ENCODE measurements around the gene ARSG. TPM values are rescaled to one million over a fixed set of nuclear protein-coding genes. Genes with fewer than 3 reads are reported as not detected.

Gene ARSG
- total RNA-seq, 1 experiment from 2014 or later, result 6.1 TPM

DNA sequence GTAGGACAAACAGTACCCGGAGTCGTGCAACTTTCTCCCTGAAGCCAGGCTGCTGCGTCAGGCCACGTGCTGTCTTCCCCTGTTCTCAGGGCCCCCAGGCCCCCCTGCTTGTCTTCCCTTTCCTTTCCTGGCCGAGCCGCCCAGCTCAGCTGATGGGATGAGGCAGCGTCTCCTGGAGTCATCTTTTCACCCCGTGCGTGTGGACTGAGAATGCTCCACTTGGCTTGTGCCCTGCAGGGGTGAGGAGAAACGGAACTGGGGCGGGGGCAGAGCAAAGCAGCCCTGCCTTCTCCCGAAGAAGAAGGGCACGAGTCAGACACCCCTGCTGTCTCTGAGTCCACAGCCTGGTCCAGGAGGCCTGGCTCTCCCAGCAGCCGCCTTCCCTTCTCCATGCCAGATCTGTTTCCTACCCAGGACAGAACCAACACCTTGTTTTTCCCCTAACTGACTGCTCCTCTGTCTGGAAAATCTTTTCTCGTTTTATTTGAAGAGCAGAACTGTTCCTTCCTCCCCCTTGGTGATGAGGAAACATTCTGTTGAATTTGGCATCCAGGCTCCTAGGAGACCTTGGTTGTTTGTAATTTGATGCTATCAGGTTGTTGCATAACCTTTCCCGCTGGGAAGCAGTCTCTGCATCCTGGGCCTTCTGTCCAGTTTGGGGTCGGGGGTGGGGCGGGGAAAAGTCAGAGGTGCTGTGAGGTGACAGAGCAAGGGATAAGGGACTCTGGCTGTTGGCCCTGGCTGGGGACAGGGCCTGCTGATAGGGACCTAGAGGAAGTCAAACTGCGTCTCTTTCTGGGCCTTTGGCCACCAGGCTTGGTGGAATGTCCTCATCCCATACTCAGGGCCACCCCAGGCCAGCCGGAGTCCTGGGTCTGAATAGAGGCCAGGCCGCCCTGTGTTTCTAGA lies 87.2 kb downstream of the ARSG start:
- no peaks in the 10 kb centered on the region for H3K27me3 ChIP-seq (replicated peaks; ENCODE audit: control insufficient read depth, insufficient read depth, low read length)
- intact Hi-C loops (cut with micrococcal nuclease; ENCODE audit: unreplicated experiment), result no loop called here
- no peaks in the 10 kb centered on the region for H3K36me3 Mint-ChIP-seq (ENCODE audit: insufficient read depth, unreplicated experiment)
- H3K4me3 ChIP-seq (ENCODE audit: low read depth, low read length), result no peak overlapping the region
- BruUV-seq (replicated peaks), result no TSS peak
- DNase-seq, result peak; percentile 59 to 65
- H3K36me3 ChIP-seq (ENCODE audit: control insufficient read depth, insufficient read depth, low read length), result no peaks in the 10 kb centered on the region
- peak overlapping the region; percentile 18 for H3K27ac Mint-ChIP-seq (ENCODE audit: unreplicated experiment)
- peak overlapping the region; percentile 13 for H3K4me3 Mint-ChIP-seq (ENCODE audit: unreplicated experiment)
- TF ChIP-seq CTCF (IDR thresholded peaks at IDR 0.05; ENCODE audit: insufficient read depth in 1 of 2, low read depth in 1 of 2, low read length in 1 of 2, severe bottlenecking in 1 of 2, unreplicated experiment in 1 of 2), result no peak
- peaks cover 29% of the 10 kb centered on the region for H3K4me1 ChIP-seq
- H3K9me3 Mint-ChIP-seq (ENCODE audit: unreplicated experiment), result no peaks in the 10 kb centered on the region
- no peaks in the 10 kb centered on the region for H3K27me3 Mint-ChIP-seq (ENCODE audit: insufficient read depth, unreplicated experiment)
- CTCF ChIA-PET, result no interaction called here
- no peaks in the 10 kb centered on the region for H3K9me3 ChIP-seq
- peaks cover 23% of the 10 kb centered on the region for H3K4me1 Mint-ChIP-seq (ENCODE audit: low read depth, unreplicated experiment)
- POLR2A ChIA-PET, result no interaction called here

DNA sequence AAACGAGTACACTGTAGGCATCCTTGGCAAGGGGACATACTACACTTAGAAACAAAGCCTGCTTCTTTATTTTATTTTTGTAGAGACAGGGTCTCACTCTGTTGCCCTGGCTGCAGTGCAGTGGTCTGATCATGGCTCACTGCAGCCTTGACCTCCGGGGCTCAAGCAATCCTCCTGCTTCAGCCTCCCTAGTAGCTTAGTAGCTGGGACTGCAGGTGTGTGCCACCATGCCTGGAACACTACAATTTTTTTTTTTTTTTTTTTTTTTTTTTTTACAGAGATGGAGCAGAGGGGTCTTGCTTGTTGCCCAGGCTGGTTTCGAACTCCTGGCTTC lies 87.8 kb downstream of the ARSG start:
- intact Hi-C loops (cut with micrococcal nuclease; ENCODE audit: unreplicated experiment), result no loop called here
- H3K4me3 ChIP-seq (ENCODE audit: low read depth, low read length), result no peak overlapping the region
- no peaks in the 10 kb centered on the region for H3K36me3 ChIP-seq (ENCODE audit: control insufficient read depth, insufficient read depth, low read length)
- no peaks in the 10 kb centered on the region for H3K36me3 Mint-ChIP-seq (ENCODE audit: insufficient read depth, unreplicated experiment)
- H3K4me1 ChIP-seq, result peaks cover 35% of the 10 kb centered on the region
- H3K27me3 ChIP-seq (replicated peaks; ENCODE audit: control insufficient read depth, insufficient read depth, low read length), result no peaks in the 10 kb centered on the region
- no TSS peak for BruUV-seq (replicated peaks)
- ChIA-PET CTCF (no interaction called here), POLR2A (no interaction called here)
- H3K27me3 Mint-ChIP-seq (ENCODE audit: insufficient read depth, unreplicated experiment), result no peaks in the 10 kb centered on the region
- peaks cover 27% of the 10 kb centered on the region for H3K4me1 Mint-ChIP-seq (ENCODE audit: low read depth, unreplicated experiment)
- H3K9me3 Mint-ChIP-seq (ENCODE audit: unreplicated experiment), result no peaks in the 10 kb centered on the region
- TF ChIP-seq CTCF (IDR thresholded peaks at IDR 0.05; ENCODE audit: insufficient read depth in 1 of 2, low read depth in 1 of 2, low read length in 1 of 2, severe bottlenecking in 1 of 2, unreplicated experiment in 1 of 2), result no peak
- no peak overlapping the region for H3K4me3 Mint-ChIP-seq (ENCODE audit: unreplicated experiment)
- H3K9me3 ChIP-seq, result no peaks in the 10 kb centered on the region
- DNase-seq, result no peak
- H3K27ac Mint-ChIP-seq (ENCODE audit: unreplicated experiment), result no peak overlapping the region

GRCh38 chr17:68379692-68380677 lies 88.7 kb downstream of the ARSG start:
- no TSS peak for BruUV-seq (replicated peaks)
- peaks cover 41% of the 10 kb centered on the region for H3K4me1 ChIP-seq

More at GRCh38 chr17:68379692-68380677, 88.7 kb downstream of the ARSG start:
- Mint-ChIP-seq H3K9me3 (ENCODE audit: unreplicated experiment) (no peaks in the 10 kb centered on the region), H3K36me3 (ENCODE audit: insufficient read depth, unreplicated experiment) (no peaks in the 10 kb centered on the region), H3K27me3 (ENCODE audit: insufficient read depth, unreplicated experiment) (no peaks in the 10 kb centered on the region), H3K27ac (ENCODE audit: unreplicated experiment) (no peak overlapping the region), H3K4me3 (ENCODE audit: unreplicated experiment) (no peak overlapping the region), H3K4me1 (ENCODE audit: low read depth, unreplicated experiment) (peaks cover 27% of the 10 kb centered on the region)
- Histone ChIP-seq H3K27me3 (replicated peaks; ENCODE audit: control insufficient read depth, insufficient read depth, low read length) (no peaks in the 10 kb centered on the region), H3K9me3 (no peaks in the 10 kb centered on the region), H3K4me3 (ENCODE audit: low read depth, low read length) (no peak overlapping the region), H3K36me3 (ENCODE audit: control insufficient read depth, insufficient read depth, low read length) (no peaks in the 10 kb centered on the region)
- no peak for DNase-seq
- intact Hi-C loops (cut with micrococcal nuclease; ENCODE audit: unreplicated experiment), result loop anchor here (5.0 kb wide), 1 partner anchor 53 kb away; no protein-coding TSS in a partner anchor
- TF ChIP-seq CTCF (IDR thresholded peaks at IDR 0.05; ENCODE audit: insufficient read depth in 1 of 2, low read depth in 1 of 2, low read length in 1 of 2, severe bottlenecking in 1 of 2, unreplicated experiment in 1 of 2), result no peak
- ChIA-PET CTCF (no interaction called here), POLR2A (no interaction called here)

All from Caco-2 (cell line).